GM19438 (cell line): Measurements from ENCODE around the gene M1AP.

Source experiments
- ATAC-seq: cut with Tn5 transposase; IDR thresholded peaks from one replicate; pipeline ENCODE4 v1.9.1; 2021; ENCODE audit warnings: low read depth; ENCODE audit not compliant: unreplicated experiment

M1AP gene

GRCh38 chr2:74507926-74508520 lies 140.1 kb downstream of the M1AP start:
- peak; percentile 2 for ATAC-seq
